Thoracic aorta (tissue), 2 donors: ENCODE measurements around the gene FAM174C. TPM values are rescaled to one million over a fixed set of nuclear protein-coding genes. Genes with fewer than 3 reads are reported as not detected.

Experiments used
- ATAC-seq: fragments of 150-250 bp; one replicate; pipeline ENCODE4 v1.8.0; 2017; ENCODE audit warnings: low read depth; ENCODE audit not compliant: insufficient number of reproducible peaks, low FRiP score
- DNase-seq: peaks from one replicate; pipeline ENCODE4 v3.0.0-alpha.2; 2020; ENCODE audit warnings: low spot score
- H3K27ac ChIP-seq, 2 donors: fragments of 200-600 bp; sonication (generic); 1 replicate in 1 of 2; 2 replicates in 1 of 2; pipeline ENCODE4 v1.5.1; 2016; ENCODE audit warnings: mild to moderate bottlenecking in 2 of 2, moderate library complexity in 2 of 2
- H3K27me3 ChIP-seq: fragments of 200-600 bp; sonication (generic); replicated peaks from 2 replicates; pipeline ENCODE4 v1.6.0; 2016; ENCODE audit warnings: mild to moderate bottlenecking; ENCODE audit not compliant: insufficient read depth
- H3K36me3 ChIP-seq: fragments of 200-600 bp; sonication (generic); one replicate; pipeline ENCODE4 v1.5.1; 2016
- H3K4me1 ChIP-seq, 2 donors: fragments of 200-600 bp; sonication (generic); 1 replicate in 1 of 2; 2 replicates in 1 of 2; pipeline versions ENCODE4 v1.5.1 to v1.6.0; 2016; ENCODE audit warnings: low read depth in 2 of 2, mild to moderate bottlenecking in 1 of 2; ENCODE audit not compliant: control insufficient read depth in 1 of 2
- H3K4me3 ChIP-seq: fragments of 200-600 bp; sonication (generic); 2 replicates; pipeline ENCODE4 v1.5.1; 2016; ENCODE audit warnings: mild to moderate bottlenecking
- H3K9me3 ChIP-seq: fragments of 200-600 bp; sonication (generic); 2 replicates; pipeline ENCODE4 v1.5.1; 2016
- CTCF ChIP-seq: fragments of 200-600 bp; sonication (generic); IDR thresholded peaks from one replicate; pipeline ENCODE4 v1.5.1; 2019; ENCODE audit warnings: antibody characterized with exemption
- total RNA-seq, 2 donors: library from RNA; depleted of rRNA; stranded (reverse); fragments of >200 nt; gene quantifications; one replicate each; pipeline versions ENCODE4 v1.1.0 to v1.2.3, GENCODE V29; 2016

The FAM174C gene
- total RNA-seq, 2 donors from 2014 or later: 18.8 to 40.8 TPM

GRCh38 chr19:1247748-1248138, 27.6 kb upstream of the FAM174C start:
- Histone ChIP-seq H3K27ac (peak overlapping the region; percentile 100), H3K9me3 (no peaks in the 10 kb centered on the region), H3K36me3 (no peaks in the 10 kb centered on the region), H3K27me3 (no peaks in the 10 kb centered on the region), H3K4me1 (peaks cover 29 to 57% of the 10 kb centered on the region in 2 donors), H3K4me3 (peak overlapping the region; percentile 99)
- ATAC-seq: no peak
- no peak for TF ChIP-seq CTCF
- DNase-seq: no peak

GRCh38 chr19:1248139-1248785, 27.1 kb upstream of the FAM174C start, which contains the start of gene MIDN:
TSS of gene MIDN (plus strand) at chr19:1248583. CDS start at chr19:1250297, 1,714 bp downstream.
- ATAC-seq (peak; percentile 4), DNase-seq (no peak)
- TF ChIP-seq CTCF: no peak
- H3K4me3 ChIP-seq: peak within 1 kb of the TSS; percentile 99
- peak within 1 kb of the TSS; percentile 100 for H3K27ac ChIP-seq
- no peaks in the 10 kb centered on the region for H3K9me3 ChIP-seq
- H3K4me1 ChIP-seq: peaks cover 25 to 52% of the 10 kb centered on the region in 2 donors
- H3K36me3 ChIP-seq: no peaks in the 10 kb centered on the region
- no peaks in the 10 kb centered on the region for H3K27me3 ChIP-seq

DNA sequence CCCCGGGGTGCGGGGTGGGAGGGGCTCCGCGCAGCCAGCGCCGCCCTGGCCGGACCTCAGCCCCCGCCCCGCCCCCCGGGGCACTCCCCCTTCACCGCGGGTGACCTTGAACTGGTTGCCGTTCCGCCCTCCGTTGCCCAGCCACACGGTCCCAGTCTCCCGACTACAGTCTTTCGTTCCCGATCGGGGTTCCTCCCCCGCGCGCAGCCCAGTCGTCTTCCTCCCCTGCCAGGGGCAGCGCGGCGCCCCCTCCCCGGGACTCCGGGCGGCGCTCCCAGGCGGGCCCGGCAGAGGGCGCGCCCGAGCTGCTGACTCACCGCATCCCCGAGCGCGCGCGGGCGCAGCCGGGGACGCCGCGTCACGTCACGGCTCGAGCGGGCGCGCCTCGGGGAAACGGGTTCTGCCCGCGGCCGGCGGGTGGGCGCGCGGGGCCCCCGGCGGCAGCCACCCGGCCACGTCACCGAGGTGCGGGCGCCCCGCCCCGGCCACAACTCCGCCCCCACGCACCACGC, 26.5 kb upstream of the FAM174C start:
- Histone ChIP-seq H3K9me3 (no peaks in the 10 kb centered on the region), H3K36me3 (no peaks in the 10 kb centered on the region), H3K27me3 (no peaks in the 10 kb centered on the region), H3K27ac (peak overlapping the region; percentile 100), H3K4me3 (peak overlapping the region; percentile 99), H3K4me1 (peaks cover 25 to 51% of the 10 kb centered on the region in 2 donors)
- no peak for DNase-seq
- peak; percentile 0 for ATAC-seq
- TF ChIP-seq CTCF: peak; percentile 82

DNA sequence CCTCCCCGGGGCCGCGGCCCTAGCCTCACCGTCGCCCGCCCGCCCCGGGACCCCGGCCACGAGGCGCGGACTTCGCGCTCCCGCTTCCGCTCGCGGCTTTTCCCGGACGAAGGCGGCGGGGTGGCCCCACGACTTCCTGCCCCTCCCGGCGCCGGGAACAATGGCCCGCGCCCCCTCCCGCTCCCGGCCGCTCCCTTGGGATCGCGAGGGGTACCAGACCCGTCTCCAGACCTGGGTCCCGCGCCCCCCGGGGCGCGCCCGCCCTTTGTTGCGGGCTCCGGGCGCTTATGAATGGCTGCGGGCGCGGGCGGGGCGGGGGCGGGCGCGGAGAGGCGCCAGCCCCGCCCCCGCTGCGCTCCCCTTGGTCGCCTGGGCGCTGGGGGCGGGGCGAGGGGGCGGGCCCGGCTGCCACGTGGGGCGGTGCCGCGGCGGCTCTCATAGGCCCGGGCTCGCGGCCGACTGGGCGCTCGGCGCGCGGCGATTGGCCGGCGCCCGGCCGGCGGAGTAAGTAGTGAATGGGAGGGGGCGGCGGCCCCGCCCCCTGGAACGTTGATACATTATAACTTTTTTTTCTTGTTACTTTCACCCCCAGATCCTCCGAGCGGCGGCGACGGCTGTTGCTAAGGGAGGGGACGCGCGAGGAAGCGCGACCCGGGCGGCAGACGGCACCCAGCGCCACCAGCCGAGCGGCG, 25.9 kb upstream of the FAM174C start:
- DNase-seq (peak; percentile 79), ATAC-seq (peak; percentile 16)
- H3K9me3 ChIP-seq: no peaks in the 10 kb centered on the region
- peaks cover 5% of the 10 kb centered on the region for H3K36me3 ChIP-seq
- H3K27me3 ChIP-seq: no peaks in the 10 kb centered on the region
- peaks cover 27 to 51% of the 10 kb centered on the region in 2 donors for H3K4me1 ChIP-seq
- peak overlapping the region; percentile 100 for H3K27ac ChIP-seq
- H3K4me3 ChIP-seq: peak overlapping the region; percentile 99
- no peak for TF ChIP-seq CTCF

- Histone ChIP-seq H3K27me3 (no peaks in the 10 kb centered on the region), H3K27ac (peak overlapping the region; percentile 99), H3K4me3 (peak overlapping the region; percentile 99), H3K4me1 (peaks cover 27 to 51% of the 10 kb centered on the region in 2 donors), H3K36me3 (peaks cover 11% of the 10 kb centered on the region), H3K9me3 (no peaks in the 10 kb centered on the region)
- ATAC-seq (no peak), DNase-seq (no peak)
- TF ChIP-seq CTCF: no peak
Observed at GRCh38 chr19:1249990-1250436, 25.3 kb upstream of the FAM174C start.
